ENCODE data around the gene GRIN1.

Gene GRIN1

GRCh38 chr9:137147091-137147792, 8.3 kb downstream of the GRIN1 start:
- no peaks in the 10 kb centered on the region for H3K36me3 ChIP-seq
- no peak for TF ChIP-seq CTCF (IDR thresholded peaks at IDR 0.05)
- peaks cover 77% of the 10 kb centered on the region for H3K27me3 ChIP-seq
- no peak overlapping the region for H3K27ac ChIP-seq
- H3K9me3 ChIP-seq: no peaks in the 10 kb centered on the region
- no peak overlapping the region for H3K4me3 ChIP-seq (ENCODE audit: low read depth in 1 of 2, low read length in 1 of 2)
- H3K4me1 ChIP-seq (ENCODE audit: control insufficient read depth in 1 of 2, insufficient read depth in 1 of 2, low read depth in 1 of 2, low read length in 1 of 2): peaks cover 0 to 4% of the 10 kb centered on the region in 2 experiments

- no peaks in the 10 kb centered on the region for H3K36me3 ChIP-seq
- no peaks in the 10 kb centered on the region for H3K9me3 ChIP-seq
- no peak for TF ChIP-seq CTCF (IDR thresholded peaks at IDR 0.05)
- H3K27ac ChIP-seq: no peak overlapping the region
- H3K4me1 ChIP-seq (ENCODE audit: control insufficient read depth in 1 of 2, insufficient read depth in 1 of 2, low read depth in 1 of 2, low read length in 1 of 2): peaks cover 0 to 4% of the 10 kb centered on the region in 2 experiments
- peaks cover 74% of the 10 kb centered on the region for H3K27me3 ChIP-seq
- no peak overlapping the region for H3K4me3 ChIP-seq (ENCODE audit: low read depth in 1 of 2, low read length in 1 of 2)
Measured at GRCh38 chr9:137147793-137148160, 8.8 kb downstream of the GRIN1 start.

GRCh38 chr9:137148242-137148641, 9.3 kb downstream of the GRIN1 start:
- Histone ChIP-seq H3K9me3 (no peaks in the 10 kb centered on the region), H3K27ac (no peak overlapping the region), H3K4me1 (ENCODE audit: control insufficient read depth in 1 of 2, insufficient read depth in 1 of 2, low read depth in 1 of 2, low read length in 1 of 2) (peaks cover 0 to 4% of the 10 kb centered on the region in 2 experiments), H3K36me3 (no peaks in the 10 kb centered on the region), H3K27me3 (peaks cover 71% of the 10 kb centered on the region), H3K4me3 (ENCODE audit: low read depth in 1 of 2, low read length in 1 of 2) (no peak overlapping the region)
- TF ChIP-seq CTCF (IDR thresholded peaks at IDR 0.05): no peak

GRCh38 chr9:137148661-137149060, 9.7 kb downstream of the GRIN1 start:
- Histone ChIP-seq H3K27ac (no peak overlapping the region), H3K9me3 (no peaks in the 10 kb centered on the region), H3K4me1 (ENCODE audit: control insufficient read depth in 1 of 2, insufficient read depth in 1 of 2, low read depth in 1 of 2, low read length in 1 of 2) (peaks cover 0 to 4% of the 10 kb centered on the region in 2 experiments), H3K27me3 (peaks cover 71% of the 10 kb centered on the region), H3K36me3 (no peaks in the 10 kb centered on the region), H3K4me3 (ENCODE audit: low read depth in 1 of 2, low read length in 1 of 2) (no peak overlapping the region)
- no peak for TF ChIP-seq CTCF (IDR thresholded peaks at IDR 0.05)

- TF ChIP-seq CTCF (IDR thresholded peaks at IDR 0.05): no peak
- no peak overlapping the region for H3K4me3 ChIP-seq (ENCODE audit: low read depth in 1 of 2, low read length in 1 of 2)
- H3K4me1 ChIP-seq (ENCODE audit: control insufficient read depth in 1 of 2, insufficient read depth in 1 of 2, low read depth in 1 of 2, low read length in 1 of 2): peaks cover 0 to 4% of the 10 kb centered on the region in 2 experiments
- H3K36me3 ChIP-seq: no peaks in the 10 kb centered on the region
- H3K27ac ChIP-seq: no peak overlapping the region
- H3K9me3 ChIP-seq: no peaks in the 10 kb centered on the region
- H3K27me3 ChIP-seq: peaks cover 67% of the 10 kb centered on the region
Measured at GRCh38 chr9:137149363-137149762, 10.4 kb downstream of the GRIN1 start.
